Ishikawa (cell line): Measurements from ENCODE around the gene GLIPR1.

ENCODE experiments used
- CEBPB ChIP-seq: IDR thresholded peaks from 2 replicates; pipeline ENCODE4 v1.6.1; 2012
- CREB1 ChIP-seq: IDR thresholded peaks from 2 replicates; pipeline ENCODE4 v1.6.1; 2012; ENCODE audit warnings: low read depth
- EP300 ChIP-seq: IDR thresholded peaks from 2 replicates; pipeline ENCODE4 v1.6.1; 2012; ENCODE audit warnings: borderline replicate concordance
- FOXM1 ChIP-seq: IDR thresholded peaks from 2 replicates; pipeline ENCODE4 v1.6.1; 2012; ENCODE audit warnings: low read depth, borderline replicate concordance
- MAX ChIP-seq: IDR thresholded peaks from 2 replicates; pipeline ENCODE4 v1.6.1; 2012
- RAD21 ChIP-seq: IDR thresholded peaks from 2 replicates; pipeline ENCODE4 v1.6.1; 2012; ENCODE audit warnings: low read depth
- REST ChIP-seq: IDR thresholded peaks from 2 replicates; pipeline ENCODE4 v1.6.1; 2012; ENCODE audit warnings: low read depth, mild to moderate bottlenecking
- TAF1 ChIP-seq: IDR thresholded peaks from 2 replicates; pipeline ENCODE4 v1.6.1; 2012; ENCODE audit warnings: low read depth, mild to moderate bottlenecking
- TCF12 ChIP-seq: IDR thresholded peaks from 2 replicates; pipeline ENCODE4 v1.6.1; 2012; ENCODE audit warnings: low read depth
- TEAD4 ChIP-seq: IDR thresholded peaks from 2 replicates; pipeline ENCODE4 v1.6.1; 2012
- YY1 ChIP-seq: IDR thresholded peaks from 2 replicates; pipeline ENCODE4 v1.6.1; 2012; ENCODE audit warnings: low read depth

DNA sequence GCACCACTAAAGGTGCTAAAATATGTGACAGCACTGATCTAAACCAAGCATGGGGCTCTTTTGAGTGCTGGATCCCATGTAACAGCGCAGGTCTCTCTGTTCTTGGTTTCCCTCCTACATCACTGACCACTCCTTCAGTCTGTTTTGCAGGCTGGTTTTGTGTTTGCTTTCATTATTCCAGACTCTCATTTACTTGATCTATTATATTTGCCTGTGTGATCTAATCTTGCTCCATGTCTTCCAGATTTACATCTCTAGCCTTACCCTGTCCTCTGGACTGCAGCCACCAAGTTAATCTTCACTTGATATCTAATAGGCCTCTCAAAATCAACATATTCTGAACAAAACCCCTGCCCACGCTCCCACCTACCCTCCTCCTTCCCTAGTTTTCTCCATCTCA lies 8.6 kb downstream of the GLIPR1 start:
- TF ChIP-seq CREB1 (no peak), MAX (no peak), CEBPB (no peak), RAD21 (no peak), TEAD4 (no peak), YY1 (no peak), TAF1 (no peak), REST (no peak), EP300 (no peak), FOXM1 (no peak), TCF12 (no peak)
